Left cardiac atrium (tissue), 4 donors: ENCODE measurements around the gene DLL4. TPM values are rescaled to one million over a fixed set of nuclear protein-coding genes. Genes with fewer than 3 reads are reported as not detected.
"Not testable (repeated sequence)": the region's sequence is repeated elsewhere in the genome, so short reads cannot be mapped to it uniquely, and the experiment has no call there.

Source experiments
- ATAC-seq, 2 donors: fragments of 200-7000 bp; cut with Tn5 transposase; one replicate each; pipeline ENCODE4 v1.9.1; 2020; ENCODE audit warnings: mild to moderate bottlenecking in 2 of 2, moderate library complexity in 2 of 2
- DNase-seq: peaks from one replicate; pipeline ENCODE4 v3.0.0-alpha.2; 2020
- intact Hi-C, 2 donors: fragments of 100-400 bp; cut with DNase I; formaldehyde crosslinking; loops; one replicate each; pipeline versions ENCODE4 v1.14.1 to v1.15.1; 2022 to 2023
- total RNA-seq, 2 donors: library from RNA; stranded (reverse); fragmentation: NEBNext Ultra II Directional; extraction: Animal tissue kit (Norgen Biotek cat#: 25700); gene quantifications; one replicate each; pipeline ENCODE4 v1.2.1, GENCODE V29; 2021
- donor health status: DM: no; HTN: yes; CAD: no.
- donor health status: DM: no; HTN: yes; CAD: no; lungs with severe emphysema.
- donor health status: DM: yes; HTN: yes; CAD: no.
- donor health status: Dilated cardiomyopathy.

The DLL4 gene
- total RNA-seq, 2 donors from 2014 or later, result 8.5 to 9.2 TPM

DNA sequence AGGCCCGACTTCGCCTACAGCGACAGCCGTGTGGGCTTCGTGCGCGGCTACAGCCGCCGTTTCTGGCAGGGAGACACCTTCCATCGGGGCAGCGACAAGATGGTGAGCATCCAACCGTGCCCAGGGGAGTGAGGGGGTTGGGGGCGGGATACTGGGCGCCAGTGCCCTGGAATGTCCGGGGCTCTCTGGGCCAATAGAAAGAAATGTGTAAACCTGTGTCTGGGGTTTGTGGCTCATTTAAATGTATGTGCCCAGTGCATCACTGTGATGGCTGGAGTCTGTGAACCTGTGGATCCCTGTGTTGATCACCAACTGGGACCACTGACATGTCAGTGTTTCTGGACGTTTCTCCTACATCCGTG lies 24.6 kb downstream of the DLL4 start:
- no peak for ATAC-seq
- no peak for DNase-seq
- intact Hi-C loops, result no loop called here

GRCh38 chr15:40954158-40954848 lies 25.2 kb downstream of the DLL4 start:
- intact Hi-C loops, DNase-seq, ATAC-seq: not testable (repeated sequence)

GRCh38 chr15:40955141-40955903 lies 26.2 kb downstream of the DLL4 start:
- ATAC-seq, result no peak
- no peak for DNase-seq
- intact Hi-C loops, result no loop called here

- DNase-seq (no peak), ATAC-seq (no peak)
- intact Hi-C loops, result no loop called here
Measured at GRCh38 chr15:40955930-40956540, 26.9 kb downstream of the DLL4 start.

DNA sequence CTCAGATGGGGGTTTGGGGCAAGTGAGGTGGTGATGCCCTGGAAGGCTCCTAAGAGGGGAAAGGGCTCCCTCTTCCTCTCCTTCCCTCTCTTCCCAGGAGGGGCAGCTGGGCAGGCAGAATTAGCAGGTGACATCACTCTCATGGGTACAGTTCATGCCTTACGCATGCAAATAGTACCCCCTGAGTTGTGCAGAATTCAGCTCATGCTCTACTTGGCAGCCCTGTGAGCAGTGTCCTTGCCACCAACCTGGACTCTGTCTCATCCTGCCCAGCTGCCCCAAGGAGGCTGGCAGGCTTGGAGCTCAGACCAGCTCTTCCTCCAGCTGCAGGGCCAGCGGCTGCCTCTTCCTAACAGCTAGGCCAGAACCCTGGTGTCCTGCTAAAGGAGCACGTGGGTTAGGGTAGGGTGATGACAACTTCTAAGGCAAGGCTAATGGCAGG lies 27.4 kb downstream of the DLL4 start:
- no peak for DNase-seq
- intact Hi-C loops, result no loop called here
- peak; percentile 10 to 27 for ATAC-seq

DNA sequence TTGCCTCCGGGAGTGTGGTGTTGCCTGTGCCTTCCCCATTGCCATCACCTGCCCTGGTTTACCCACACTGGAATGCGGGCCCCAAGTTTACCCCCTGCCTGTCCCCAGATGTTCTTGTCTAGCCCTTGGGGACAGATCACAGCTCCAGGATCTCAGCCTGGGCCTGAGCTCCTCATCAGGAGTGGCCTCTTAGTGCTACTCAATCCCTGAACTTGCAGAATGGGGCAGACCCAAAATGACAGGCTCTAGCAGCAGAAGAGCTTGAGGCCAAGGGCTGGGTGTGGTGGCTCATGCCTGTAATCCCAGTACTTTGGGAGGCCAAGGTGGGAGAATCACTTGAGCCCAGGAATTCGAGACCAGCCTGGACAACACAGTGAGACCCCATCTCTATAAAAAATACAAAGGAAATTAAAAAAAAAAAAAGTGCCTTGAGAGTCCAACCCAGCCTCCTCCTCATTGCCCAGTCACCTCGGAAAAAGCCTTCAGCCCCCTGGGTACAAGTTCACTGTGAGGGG lies 28.0 kb downstream of the DLL4 start:
- intact Hi-C loops, result no loop called here
- ATAC-seq (no peak), DNase-seq (no peak)

DNA sequence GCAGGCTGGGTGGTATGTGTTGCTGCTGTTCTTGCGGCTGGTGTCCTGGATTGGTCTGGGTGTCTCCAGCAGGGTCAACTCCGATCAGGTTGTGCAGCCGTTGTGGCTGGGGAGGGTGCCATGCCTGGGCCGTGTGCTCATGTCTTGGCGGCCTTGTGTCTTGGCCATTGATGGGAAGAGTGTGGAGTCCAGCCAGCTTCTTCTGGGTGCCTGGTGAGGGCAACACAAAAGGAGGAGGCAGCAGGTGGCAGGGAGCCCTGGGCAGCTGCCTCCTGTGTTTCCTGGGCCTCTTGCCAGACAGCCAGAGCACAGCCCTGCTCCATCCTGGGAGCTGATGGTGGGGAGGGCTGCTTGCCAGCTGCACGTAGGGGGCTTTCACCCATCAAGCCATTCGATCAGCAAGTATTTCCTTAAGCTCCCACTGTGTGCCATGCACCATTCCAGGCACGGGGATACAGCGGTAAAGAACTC lies 28.5 kb downstream of the DLL4 start:
- ATAC-seq (peak; percentile 11 to 34), DNase-seq (peak; percentile 52)
- intact Hi-C loops, result no loop called here

- no peak for ATAC-seq
- intact Hi-C loops, result no loop called here
- no peak for DNase-seq
Measured at GRCh38 chr15:40958146-40958545, 29.0 kb downstream of the DLL4 start.

DNA sequence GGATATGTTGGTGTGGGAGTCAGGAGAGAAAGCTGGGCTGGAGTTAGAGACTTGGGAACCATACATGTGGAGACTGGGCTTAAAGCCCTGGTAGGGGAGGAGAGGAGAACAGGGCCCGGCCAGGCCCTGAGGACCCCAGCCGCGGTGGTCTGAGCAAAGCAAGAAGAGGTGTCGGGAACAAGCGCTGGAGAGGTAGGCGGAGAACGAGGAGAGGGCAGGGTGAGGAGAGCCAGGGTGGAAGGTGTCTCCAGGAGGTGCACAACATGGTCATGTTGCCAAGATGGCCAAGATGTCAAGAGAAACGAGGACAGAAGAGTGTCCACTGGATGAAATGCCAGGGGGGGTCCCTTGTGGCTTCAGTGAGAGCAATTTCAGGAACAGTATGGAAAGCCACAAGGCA lies 29.6 kb downstream of the DLL4 start:
- intact Hi-C loops, result no loop called here
- no peak for DNase-seq
- ATAC-seq, result peak in 1 of 2 donors; percentile 0

- intact Hi-C loops, result no loop called here
- DNase-seq, result no peak
Measured at GRCh38 chr15:40959331-40960141, 30.4 kb downstream of the DLL4 start.

GRCh38 chr15:40960151-40960885 lies 31.2 kb downstream of the DLL4 start:
- DNase-seq (no peak), ATAC-seq (peak in 1 of 2 donors; percentile 1)
- intact Hi-C loops, result no loop called here

More at GRCh38 chr15:40959331-40960141, 30.4 kb downstream of the DLL4 start:
- peak in 1 of 2 donors; percentile 0 for ATAC-seq

DNA sequence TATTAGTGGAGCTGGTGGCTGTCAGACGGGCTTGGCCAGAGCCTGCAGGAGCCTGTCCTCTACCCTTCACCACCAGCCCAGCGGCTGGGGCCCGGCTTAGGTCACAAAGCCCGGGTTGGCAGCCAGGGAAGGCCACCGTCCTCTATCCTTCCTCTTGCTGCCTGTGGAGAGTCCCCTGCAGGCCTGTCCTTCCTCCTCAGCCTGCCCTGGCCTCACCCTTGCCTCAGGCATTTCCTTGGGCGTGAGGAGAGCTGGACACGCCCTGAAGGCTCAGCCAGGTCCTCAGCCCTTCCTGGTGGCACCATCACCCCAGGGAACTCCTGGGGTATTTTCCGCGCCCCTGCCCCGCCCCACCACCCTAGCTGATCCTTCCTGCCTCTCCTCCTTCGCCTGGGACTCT lies 31.8 kb downstream of the DLL4 start:
- DNase-seq (no peak), ATAC-seq (peak in 1 of 2 donors; percentile 3)
- intact Hi-C loops, result no loop called here

GRCh38 chr15:40961740-40962139 lies 32.6 kb downstream of the DLL4 start:
- ATAC-seq, intact Hi-C loops, DNase-seq: not testable (repeated sequence)

GRCh38 chr15:40962317-40962716 lies 33.2 kb downstream of the DLL4 start:
- intact Hi-C loops, DNase-seq, ATAC-seq: not testable (repeated sequence)

DNA sequence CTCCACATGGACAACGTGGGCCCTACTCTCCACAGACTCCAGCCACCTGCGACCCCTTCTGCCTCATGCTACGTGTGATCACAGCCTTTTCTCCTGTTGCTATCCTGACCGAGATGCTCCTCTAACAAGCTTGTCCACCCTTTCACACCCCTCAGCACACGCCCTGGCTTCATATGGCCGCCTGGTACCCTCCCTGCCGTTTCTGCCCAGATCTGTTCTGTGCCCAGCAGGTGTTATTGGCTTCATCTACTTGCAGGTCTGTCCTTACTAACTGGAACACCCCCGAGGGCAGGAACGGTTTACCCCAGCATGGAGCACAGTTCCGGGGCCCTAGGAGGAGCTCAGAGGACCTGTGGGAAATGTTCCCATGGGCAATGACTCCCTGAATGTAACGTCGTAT lies 34.1 kb downstream of the DLL4 start:
- no peak for ATAC-seq
- DNase-seq, result no peak
- intact Hi-C loops, result no loop called here

- ATAC-seq (no peak), DNase-seq (no peak)
- intact Hi-C loops, result no loop called here
Measured at GRCh38 chr15:40964006-40964405, 34.9 kb downstream of the DLL4 start.

- intact Hi-C loops, result no loop called here
- no peak for ATAC-seq
- DNase-seq, result no peak
Measured at GRCh38 chr15:40964634-40965033, 35.5 kb downstream of the DLL4 start.

DNA sequence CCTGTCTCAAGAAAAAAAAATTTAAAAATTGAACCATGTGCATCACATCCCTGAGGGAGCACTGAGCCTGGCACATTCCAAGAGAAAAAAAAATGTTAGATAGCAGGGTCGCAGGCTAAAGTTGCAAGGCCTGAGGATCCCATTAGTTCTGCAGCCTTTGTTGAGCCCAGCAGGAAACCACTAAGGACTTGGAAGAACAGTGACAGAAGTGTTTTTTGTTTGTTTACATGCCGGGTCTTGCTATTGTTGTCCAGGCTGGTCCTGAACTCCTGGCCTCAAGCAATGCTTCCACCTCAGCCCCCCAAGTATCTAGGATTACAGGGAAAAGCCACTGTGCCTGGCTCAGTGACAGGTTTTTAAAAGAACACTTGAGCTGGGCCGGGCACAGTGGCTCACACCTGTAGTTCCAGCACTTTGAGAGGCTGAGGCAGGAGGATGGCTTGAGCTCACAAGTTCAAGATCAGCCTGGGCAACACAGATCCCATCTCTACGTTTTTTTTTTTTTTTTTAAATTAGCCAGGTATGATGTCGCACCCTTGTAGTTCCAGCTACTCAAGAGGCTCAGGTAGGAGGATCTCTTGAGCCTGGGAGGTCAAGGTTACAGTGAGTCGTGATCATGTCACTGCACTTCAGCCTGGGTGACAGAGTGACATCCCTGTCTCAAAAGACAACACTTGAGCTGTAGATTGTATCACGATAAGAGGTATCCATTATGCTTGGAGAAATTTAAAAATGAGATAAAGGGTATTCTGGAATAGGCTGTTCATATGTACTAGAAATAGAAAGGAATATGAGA lies 39.3 kb downstream of the DLL4 start:
- intact Hi-C loops, result no loop called here
- no peak for DNase-seq
- ATAC-seq, result no peak
